NCI-H128 (cell line): ENCODE results near the gene INF2.
"Not testable (repeated sequence)": the region's sequence is repeated elsewhere in the genome, so short reads cannot be mapped to it uniquely, and the experiment has no call there.

Experiments
- DNase-seq: peaks from one replicate; lab custom pipeline; 2025; ENCODE audit not compliant: unreplicated experiment; lab: John Stamatoyannopoulos, UW

The INF2 gene

GRCh38 chr14:104717646-104718045, 28.2 kb downstream of the INF2 start:
- no peak for DNase-seq

GRCh38 chr14:104718147-104718546, 28.7 kb downstream of the INF2 start:
- no peak for DNase-seq

GRCh38 chr14:104718871-104719270, 29.5 kb downstream of the INF2 start:
- DNase-seq, result no peak

DNA sequence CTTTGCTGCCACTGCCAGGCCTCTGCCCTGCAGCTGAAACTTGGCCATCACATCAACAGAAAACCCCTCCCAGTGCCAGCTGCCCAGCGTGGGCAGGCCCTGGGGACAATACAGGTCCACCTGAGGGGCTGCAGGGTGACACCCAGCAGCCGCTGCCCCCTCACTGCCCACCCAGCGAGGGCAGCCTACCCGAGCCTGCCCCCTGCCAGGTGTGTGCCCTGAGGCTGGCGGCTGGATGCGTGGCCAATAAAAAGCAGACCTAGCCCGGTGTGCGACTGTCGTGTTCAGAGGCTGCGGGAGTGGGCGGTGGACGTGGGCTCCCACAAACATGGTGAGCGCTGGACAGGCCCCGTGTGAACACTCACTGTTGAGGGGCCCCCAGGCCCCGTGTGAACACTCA, 29.9 kb downstream of the INF2 start:
- DNase-seq, result no peak

- DNase-seq, result no peak
These were observed 32.4 kb downstream of the INF2 start for GRCh38 chr14:104721505-104722431.

DNA sequence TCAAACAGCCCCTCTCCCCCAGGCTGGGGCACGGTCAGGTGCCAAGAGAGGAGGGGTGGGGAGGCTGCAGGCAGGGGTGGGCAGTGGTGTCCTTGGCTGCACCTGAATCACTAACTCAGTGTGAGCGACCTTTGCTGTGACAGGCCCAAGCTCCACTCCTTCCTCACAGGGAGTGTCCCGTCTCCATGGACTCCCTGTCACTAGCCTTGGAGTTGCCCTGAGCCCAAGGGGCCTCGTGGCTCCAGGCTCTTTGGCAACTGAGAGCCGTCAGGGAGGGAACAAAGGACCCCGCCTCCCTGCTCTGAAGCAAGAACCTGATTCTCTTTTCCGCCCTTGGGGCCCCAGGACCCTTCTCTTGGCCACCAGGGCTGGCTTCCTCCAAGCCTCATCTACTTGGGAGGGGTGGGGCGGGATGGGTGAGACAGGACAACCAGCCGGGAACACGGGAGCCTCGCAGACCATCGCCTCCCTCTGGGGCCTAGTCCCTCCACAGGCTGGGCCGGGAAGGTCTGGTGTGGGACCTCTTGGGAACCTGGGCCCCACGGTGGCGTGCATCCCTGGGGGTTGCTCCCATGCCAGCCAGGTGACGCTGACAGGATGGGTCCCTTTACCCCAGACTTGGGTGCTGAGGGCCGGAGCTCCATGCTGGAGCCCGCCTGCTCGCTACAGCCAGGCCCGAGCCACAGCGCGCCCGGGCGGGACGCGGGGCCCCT, 33.7 kb downstream of the INF2 start:
- DNase-seq, result no peak

GRCh38 chr14:104723651-104724406, 34.4 kb downstream of the INF2 start, which contains the start of gene ADSS1:
Gene ADSS1, plus strand, starts transcription at chr14:104724229. Its CDS starts 42 bp downstream, at chr14:104724271.
- no peak for DNase-seq

- no peak for DNase-seq
These were observed 35.1 kb downstream of the INF2 start for GRCh38 chr14:104724407-104724980.

DNA sequence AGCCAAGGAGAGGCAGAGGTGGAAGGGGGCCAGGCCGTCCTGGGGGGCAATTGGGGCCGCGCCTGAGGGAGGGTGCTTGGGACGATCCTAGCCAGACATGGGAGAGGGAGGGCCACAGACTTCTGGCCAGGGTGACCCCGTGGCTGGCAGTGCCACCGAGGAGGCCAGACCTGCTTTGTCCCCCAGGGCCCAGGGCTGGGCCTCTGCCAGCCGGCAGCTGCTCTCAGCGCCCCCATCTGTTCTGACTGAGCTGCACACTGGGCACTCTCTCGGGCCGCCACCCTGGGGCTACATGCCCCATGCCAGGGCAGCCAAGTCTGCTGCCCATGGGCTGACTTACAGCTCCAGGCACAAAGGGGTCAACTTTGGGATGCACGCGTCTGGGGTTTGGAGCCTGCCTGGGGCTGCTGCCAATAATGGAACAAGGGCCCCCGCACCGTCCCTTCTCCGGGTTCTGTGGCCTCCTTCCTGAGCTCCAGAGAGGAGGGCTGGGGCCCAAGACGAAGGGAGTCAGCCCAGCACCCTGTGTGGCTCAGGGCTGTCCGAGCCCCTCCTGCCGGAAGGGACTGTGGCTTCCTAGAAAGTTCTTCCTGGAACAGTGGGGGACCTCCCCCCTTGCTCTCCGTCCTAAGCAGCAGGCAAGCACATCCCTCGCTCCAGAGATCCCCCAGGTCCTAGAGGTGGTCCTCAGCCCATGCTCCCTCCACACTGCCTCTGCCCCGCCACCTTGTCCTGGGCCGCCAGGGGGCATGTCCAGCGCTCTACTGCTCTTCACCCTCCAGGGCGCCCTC, 35.8 kb downstream of the INF2 start:
- no peak for DNase-seq

- no peak for DNase-seq
These were observed 36.5 kb downstream of the INF2 start for GRCh38 chr14:104725772-104726548.

DNA sequence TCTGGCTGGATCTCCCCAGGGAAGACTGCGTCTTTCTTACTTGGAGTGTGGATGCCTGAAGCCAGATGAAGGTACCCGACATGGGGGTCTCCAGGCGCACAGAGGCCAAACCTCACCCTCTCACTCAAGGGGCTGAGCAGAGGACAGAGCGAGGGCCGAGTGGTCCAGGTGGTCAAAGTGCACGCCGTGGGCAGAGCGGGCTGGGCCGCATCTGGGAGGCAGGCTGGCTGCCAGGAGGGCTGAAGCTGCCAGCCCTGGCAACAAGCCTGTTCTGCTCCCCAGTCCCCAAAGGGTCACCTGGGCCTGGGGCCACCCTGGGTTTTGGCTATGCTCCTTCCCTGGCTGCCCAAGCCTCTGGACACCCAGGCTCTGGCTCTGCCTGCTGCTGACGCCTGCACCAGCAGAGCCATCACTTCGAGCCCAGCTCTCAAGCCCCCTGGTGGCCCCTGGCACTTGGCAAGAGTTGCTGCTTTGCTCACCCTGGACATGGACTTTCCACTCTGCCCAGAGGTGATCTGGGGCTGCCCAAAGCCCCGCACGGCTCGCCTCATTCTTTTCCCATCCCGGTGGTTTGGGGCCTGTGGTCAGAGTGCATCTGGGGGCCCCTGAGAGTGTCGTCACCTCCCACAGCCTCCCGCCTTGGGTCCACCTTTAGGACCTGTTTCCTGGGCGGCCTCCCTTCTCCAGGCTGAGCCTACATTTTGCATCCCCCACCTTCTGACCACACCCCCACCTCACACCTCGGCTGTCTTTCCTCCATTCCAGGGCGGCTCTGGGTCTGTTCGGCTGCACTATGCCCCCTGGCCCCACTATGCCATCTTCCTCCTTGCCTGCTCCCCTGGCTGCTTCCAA, 37.4 kb downstream of the INF2 start:
- DNase-seq, result no peak

- no peak for DNase-seq
These were observed 39.2 kb downstream of the INF2 start for GRCh38 chr14:104728631-104729030.

DNA sequence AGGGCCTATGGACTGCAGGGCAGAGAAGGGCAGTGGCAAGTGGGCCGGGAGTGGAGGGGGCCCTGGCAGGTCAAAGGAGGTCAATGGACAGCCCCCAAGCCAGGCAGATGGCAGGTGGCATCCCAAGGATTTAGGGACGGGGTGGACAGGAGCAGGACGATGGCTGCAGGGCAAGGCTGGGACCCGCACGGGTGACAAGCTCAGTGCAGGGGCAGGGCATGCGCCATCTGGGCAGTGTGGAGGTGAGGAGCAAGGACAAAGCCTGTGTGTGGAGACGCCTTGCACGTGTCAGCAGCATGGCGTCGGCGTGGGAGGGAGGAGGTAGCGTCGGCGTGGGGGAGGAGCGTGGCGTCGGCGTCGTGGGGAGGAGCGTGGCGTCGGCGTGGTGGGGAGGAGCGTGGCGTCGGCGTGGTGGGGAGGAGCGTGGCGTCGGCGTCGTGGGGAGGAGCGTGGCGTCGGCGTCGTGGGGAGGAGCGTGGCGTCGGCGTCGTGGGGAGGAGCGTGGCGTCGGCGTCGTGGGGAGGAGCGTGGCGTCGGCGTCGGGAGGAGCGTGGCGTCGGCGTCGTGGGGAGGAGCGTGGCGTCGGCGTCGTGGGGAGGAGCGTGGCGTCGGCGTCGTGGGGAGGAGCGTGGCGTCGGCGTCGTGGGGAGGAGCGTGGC, 39.9 kb downstream of the INF2 start:
- DNase-seq, result not testable (repeated sequence)

GRCh38 chr14:104729835-104730181, 40.4 kb downstream of the INF2 start:
- DNase-seq, result no peak

DNA sequence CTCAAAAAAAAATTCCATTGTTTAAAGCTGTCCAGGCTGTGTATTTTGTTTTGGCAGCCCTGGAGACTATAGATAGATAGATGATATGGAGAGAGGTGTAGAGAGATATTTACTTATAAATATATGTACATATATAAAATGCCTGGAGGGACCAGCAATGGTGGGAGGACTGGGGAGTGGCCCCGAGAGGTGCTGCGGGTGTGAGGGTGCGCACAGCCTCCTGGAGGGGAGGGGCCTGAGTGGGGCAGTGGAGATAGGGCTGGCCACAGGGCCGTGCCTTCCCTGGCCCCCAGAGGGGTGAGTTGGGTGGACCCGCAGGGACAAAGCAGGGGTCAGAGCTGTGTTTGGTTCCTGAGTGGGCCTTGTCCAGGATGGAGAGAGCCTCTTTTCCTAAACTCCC, 41.1 kb downstream of the INF2 start:
- DNase-seq, result no peak

DNA sequence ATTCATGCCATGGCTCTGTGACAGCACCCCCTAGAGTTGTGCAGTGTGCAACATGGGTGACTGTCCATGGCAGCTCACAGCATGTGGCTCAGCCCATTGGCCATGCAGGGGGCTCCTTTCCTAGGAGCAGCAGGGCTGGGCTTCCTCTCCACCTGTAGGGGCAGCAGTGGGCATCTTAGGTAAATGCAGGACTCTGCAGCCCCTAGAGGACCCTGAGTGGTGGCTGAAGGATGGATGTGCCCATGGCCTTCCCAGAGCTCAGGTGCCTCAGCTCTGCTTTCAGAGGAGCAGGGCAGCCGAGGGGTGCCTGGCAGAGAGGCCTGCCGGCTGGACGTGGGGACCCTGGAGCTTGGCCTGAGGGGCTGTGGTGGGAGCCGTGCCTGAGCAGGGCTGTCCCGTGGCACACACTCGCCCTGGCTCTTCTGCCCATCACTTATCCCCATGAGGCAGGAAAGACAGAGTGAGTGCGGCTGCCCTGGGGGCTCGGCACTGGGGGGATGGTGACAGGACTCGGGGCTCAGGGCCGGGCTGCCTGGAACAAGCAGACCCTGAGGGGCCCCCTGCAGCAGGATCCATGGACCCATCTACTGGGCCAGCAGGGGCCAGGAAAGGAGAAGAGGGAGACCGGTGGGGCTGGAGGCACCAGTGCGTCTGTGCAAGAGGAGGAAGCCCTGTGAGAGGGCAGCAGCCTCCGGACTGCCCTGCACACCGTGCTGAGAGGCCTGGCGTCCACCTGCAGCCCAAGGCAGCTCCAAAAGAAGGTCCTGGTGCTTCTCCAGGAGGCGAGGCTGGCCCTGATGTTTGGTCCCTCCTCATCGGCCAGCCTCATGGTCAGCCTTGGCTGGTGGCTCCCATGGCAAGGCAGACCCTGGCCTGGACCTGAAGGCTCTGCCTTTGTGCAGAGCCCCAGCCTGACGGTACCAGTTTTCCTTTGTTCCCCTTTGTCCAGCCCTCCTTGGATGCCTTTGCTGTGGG, 42.2 kb downstream of the INF2 start:
- DNase-seq, result no peak

GRCh38 chr14:104732355-104732804, 43.0 kb downstream of the INF2 start:
- no peak for DNase-seq
